Measurements from ENCODE around the gene UBIAD1.
"Not testable (repeated sequence)": the region's sequence is repeated elsewhere in the genome, so short reads cannot be mapped to it uniquely, and the experiment has no call there.

UBIAD1 gene, protein sequence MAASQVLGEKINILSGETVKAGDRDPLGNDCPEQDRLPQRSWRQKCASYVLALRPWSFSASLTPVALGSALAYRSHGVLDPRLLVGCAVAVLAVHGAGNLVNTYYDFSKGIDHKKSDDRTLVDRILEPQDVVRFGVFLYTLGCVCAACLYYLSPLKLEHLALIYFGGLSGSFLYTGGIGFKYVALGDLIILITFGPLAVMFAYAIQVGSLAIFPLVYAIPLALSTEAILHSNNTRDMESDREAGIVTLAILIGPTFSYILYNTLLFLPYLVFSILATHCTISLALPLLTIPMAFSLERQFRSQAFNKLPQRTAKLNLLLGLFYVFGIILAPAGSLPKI

DNA sequence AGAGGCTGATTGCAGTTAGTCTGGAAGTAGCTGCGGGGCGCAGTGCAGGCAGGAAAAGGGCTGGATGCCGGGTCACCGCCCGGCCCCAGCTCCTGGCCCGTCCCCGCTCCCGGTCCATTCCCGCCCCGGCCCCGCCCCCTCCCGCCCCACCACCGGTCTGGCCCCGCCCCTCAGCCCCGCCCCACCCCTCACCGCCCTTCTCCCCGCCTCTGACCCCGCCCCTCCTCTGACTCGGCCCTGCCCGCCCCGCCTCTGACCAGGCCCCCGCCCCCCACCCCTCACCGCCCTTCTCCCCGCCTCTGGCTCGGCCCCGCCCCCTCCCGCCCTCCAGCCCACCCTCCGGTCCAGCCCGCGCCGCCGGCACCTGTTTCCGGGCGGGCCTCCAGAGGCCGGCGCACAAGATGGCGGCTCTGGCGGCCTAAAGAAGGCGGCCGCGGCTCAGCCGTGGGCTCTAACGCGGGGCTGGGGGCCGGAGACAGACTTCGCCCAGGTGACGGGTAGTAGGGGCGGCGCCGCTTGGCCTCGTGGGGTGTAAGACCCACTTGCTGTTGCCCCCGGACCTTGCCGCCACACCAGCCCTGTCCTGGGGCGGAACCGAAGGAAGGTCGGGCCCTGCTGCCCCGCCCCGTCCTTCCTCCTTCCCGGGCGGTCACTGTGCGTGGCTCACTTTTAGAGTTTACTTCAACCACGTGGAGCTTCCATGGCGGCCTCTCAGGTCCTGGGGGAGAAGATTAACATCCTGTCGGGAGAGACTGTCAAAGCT is at the start of gene UBIAD1:
UBIAD1 (plus strand) TSS at position 367 of the 763 bp plus-strand sequence; CDS start at position 701, 334 bp downstream.
- peak; percentile 75 for DNase-seq (ENCODE audit: low spot score)

GRCh38 chr1:11227106-11228077 is 45.6 kb upstream of the UBIAD1 start:
- no peak for DNase-seq (ENCODE audit: low spot score)

GRCh38 chr1:11229203-11229602 is 43.8 kb upstream of the UBIAD1 start:
- DNase-seq (ENCODE audit: low spot score) = no peak

- no peak for DNase-seq (ENCODE audit: low spot score)
These were observed 39.8 kb upstream of the UBIAD1 start for GRCh38 chr1:11233208-11233607.

DNA sequence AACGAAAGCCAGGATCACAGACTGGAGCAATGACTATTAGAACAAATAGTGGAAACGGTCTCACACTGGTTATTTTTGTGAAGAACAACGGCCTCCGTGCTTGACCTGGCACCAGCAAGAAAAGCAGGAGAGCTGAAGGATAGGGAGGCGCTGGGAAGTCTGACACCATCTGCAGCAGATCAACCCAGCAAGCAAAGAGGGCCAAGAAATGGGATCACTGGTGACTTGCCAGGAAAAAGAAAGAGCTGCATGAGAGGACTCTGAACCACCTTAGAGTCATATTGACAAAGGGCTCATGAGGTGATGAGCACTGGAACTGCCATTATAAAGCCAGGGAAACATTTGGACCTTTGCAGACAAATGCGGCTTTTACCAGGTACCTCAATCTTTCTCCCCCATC is 35.6 kb upstream of the UBIAD1 start:
- DNase-seq (ENCODE audit: low spot score) = no peak

GRCh38 chr1:11238311-11238710 is 34.7 kb upstream of the UBIAD1 start:
- DNase-seq (ENCODE audit: low spot score) = no peak

GRCh38 chr1:11245248-11245647 is 27.8 kb upstream of the UBIAD1 start:
- no peak for DNase-seq (ENCODE audit: low spot score)

- no peak for DNase-seq (ENCODE audit: low spot score)
These were observed 26.9 kb upstream of the UBIAD1 start for GRCh38 chr1:11245904-11246719.

GRCh38 chr1:11248169-11248568 is 24.8 kb upstream of the UBIAD1 start:
- no peak for DNase-seq (ENCODE audit: low spot score)

DNA sequence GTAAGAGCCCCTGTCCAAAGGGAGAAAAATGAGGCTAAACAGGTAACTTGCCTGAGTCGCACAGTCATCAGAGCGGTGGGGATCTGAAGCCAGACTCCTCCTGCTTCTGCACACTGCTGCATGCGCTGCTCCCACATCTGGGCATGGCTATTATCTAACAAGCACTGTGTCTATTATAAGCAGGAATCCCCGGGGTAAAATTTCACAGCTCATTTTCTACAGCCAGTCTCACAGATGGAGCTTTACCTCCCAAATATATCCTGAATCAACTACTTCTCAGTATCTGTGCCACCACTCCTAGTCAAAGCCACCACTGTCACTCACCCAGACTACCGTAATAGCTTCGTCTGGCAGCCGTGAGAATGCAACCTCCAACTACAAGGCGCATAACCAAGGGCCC is 20.5 kb upstream of the UBIAD1 start:
- DNase-seq (ENCODE audit: low spot score) = no peak

DNA sequence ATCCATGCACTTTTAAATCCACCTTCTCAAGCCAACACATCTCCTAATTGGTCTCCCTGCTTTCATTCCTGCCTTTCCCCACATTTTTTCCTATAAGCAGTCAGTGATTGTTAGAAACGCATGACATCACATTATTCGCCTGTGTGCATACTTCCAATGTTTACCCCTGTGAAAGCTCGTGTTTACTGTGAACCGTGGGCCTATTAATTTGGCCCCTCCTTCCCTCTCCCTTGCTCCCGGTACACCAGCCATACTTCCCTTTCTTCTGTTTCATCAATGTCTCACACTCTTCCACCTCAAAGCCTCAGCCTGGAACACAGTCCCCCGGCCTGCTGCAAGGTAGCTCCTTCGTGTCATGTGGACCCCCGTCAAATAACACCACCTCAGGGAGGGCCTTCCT is 19.8 kb upstream of the UBIAD1 start:
- DNase-seq (ENCODE audit: low spot score) = no peak

GRCh38 chr1:11256299-11256698 is 16.7 kb upstream of the UBIAD1 start:
- no peak for DNase-seq (ENCODE audit: low spot score)

- DNase-seq (ENCODE audit: low spot score) = peak; percentile 100
These were observed 10.6 kb upstream of the UBIAD1 start, which contains the start of gene MTOR for GRCh38 chr1:11262171-11263049. TSS of gene MTOR (minus strand) at chr1:11262551. CDS start at chr1:11259409, 3,142 bp downstream.

DNA sequence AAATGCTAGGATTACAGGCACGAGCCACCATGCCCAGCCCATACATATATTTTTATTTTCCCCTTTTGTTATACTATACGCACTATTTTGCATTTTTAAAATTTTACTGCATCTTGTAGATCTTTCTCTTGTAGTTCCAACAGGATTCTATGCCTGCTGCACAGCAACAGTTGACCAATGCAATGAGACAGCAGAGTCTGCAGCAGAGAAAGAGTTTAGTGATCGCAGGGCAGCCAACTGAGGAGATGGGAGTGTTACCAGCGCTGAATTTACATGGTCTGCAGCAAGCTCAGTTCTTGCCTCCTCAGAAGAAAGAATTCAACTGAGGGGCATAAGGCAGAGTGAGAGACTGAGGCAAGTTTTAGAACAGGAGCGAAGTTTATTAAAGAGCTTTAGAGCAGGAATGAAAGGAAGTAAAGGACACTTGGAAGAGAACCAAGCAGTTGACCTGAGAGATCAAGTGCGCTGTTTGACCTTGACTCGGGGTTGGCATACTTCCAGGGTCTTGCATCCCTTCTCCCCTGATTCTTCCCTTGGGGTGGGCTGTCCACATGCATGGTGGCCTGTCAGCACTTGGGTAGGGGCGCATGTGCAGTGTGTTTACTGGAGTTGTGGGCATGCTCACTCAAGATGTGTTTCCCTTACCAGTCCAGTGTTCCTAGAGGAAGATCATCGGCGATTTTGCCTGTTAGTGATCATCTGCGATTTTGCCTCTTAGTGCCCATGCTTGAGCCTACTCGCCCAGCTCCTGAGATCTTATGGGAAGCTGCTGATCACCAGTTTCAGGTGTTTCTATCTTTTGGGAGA is 6.5 kb upstream of the UBIAD1 start:
- DNase-seq (ENCODE audit: low spot score) = no peak

- not testable (repeated sequence) for DNase-seq (ENCODE audit: low spot score)
These were observed 5.4 kb upstream of the UBIAD1 start for GRCh38 chr1:11267350-11268337.

DNA sequence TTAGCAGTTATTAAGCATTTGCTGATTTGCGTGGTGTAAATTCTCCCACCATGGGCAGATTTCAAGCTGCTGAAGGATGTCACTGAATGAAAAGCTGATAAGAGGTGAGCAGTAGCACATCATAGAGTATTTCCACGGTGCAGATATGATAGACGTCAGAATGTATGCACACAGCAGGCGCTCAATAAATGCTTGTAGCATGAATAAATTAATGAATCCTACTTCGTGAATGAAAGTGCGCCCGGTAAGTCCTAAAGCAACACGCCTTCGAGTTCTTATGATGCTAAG is 510 bp upstream of the UBIAD1 start:
- no peak for DNase-seq (ENCODE audit: low spot score)

DNA sequence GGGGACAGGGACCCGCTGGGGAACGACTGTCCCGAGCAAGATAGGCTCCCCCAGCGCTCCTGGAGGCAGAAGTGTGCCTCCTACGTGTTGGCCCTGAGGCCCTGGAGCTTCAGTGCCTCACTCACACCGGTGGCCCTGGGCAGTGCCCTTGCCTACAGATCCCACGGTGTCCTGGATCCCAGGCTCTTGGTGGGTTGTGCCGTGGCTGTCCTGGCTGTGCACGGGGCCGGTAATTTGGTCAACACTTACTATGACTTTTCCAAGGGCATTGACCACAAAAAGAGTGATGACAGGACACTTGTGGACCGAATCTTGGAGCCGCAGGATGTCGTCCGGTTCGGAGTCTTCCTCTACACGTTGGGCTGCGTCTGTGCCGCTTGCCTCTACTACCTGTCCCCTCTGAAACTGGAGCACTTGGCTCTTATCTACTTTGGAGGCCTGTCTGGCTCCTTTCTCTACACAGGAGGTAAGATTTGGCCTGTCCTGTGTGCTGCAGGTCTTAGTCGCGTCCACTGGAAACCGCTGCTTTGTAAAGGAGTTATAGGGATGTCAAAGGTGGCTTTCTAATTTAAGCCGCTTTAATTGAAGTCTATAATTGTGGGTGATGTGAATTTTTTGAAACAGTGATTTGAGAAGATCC is 717 bp downstream of the UBIAD1 start:
- no peak for DNase-seq (ENCODE audit: low spot score)

- DNase-seq (ENCODE audit: low spot score) = no peak
These were observed 6.2 kb downstream of the UBIAD1 start for GRCh38 chr1:11279152-11279551.
